HG02678 (cell line): Measurements from ENCODE around the gene IL18BP.

Source experiments
- ATAC-seq: cut with Tn5 transposase; IDR thresholded peaks from one replicate; pipeline ENCODE4 v1.9.1; 2021; ENCODE audit warnings: mild to moderate bottlenecking, moderate library complexity; ENCODE audit not compliant: unreplicated experiment

IL18BP gene

GRCh38 chr11:71998649-71999310 is at the start of gene IL18BP:
IL18BP (plus strand) TSS chr11:71998909; CDS start chr11:71999985, 1,076 bp downstream.
- peak; percentile 46 for ATAC-seq

GRCh38 chr11:71949034-71949433 is 49.7 kb upstream of the IL18BP start:
- no peak for ATAC-seq

- no peak for ATAC-seq
Observed at GRCh38 chr11:71951741-71952310, 46.9 kb upstream of the IL18BP start.

- no peak for ATAC-seq
Observed at GRCh38 chr11:71955898-71956456, 42.7 kb upstream of the IL18BP start.

- no peak for ATAC-seq
Observed at GRCh38 chr11:71962428-71963038, 36.2 kb upstream of the IL18BP start.

GRCh38 chr11:71963468-71963867 is 35.2 kb upstream of the IL18BP start:
- no peak for ATAC-seq

GRCh38 chr11:71964641-71965040 is 34.1 kb upstream of the IL18BP start:
- no peak for ATAC-seq

- ATAC-seq: no peak
Observed at GRCh38 chr11:71971680-71972079, 27.0 kb upstream of the IL18BP start.

- no peak for ATAC-seq
Observed at GRCh38 chr11:71976551-71976950, 22.2 kb upstream of the IL18BP start.

GRCh38 chr11:71977090-71977489 is 21.6 kb upstream of the IL18BP start:
- no peak for ATAC-seq

GRCh38 chr11:71977743-71978418 is 20.8 kb upstream of the IL18BP start:
- ATAC-seq: no peak

- no peak for ATAC-seq
Observed at GRCh38 chr11:71979094-71979493, 19.6 kb upstream of the IL18BP start.

- ATAC-seq: no peak
Observed at GRCh38 chr11:71979602-71980001, 19.1 kb upstream of the IL18BP start.

GRCh38 chr11:71986131-71986530 is 12.6 kb upstream of the IL18BP start:
- ATAC-seq: no peak

- ATAC-seq: no peak
Observed at GRCh38 chr11:71987521-71987920, 11.2 kb upstream of the IL18BP start.

- ATAC-seq: no peak
Observed at GRCh38 chr11:71988050-71988449, 10.7 kb upstream of the IL18BP start.

- no peak for ATAC-seq
Observed at GRCh38 chr11:71990701-71991100, 8.0 kb upstream of the IL18BP start.

GRCh38 chr11:71991494-71991893 is 7.2 kb upstream of the IL18BP start:
- ATAC-seq: peak; percentile 72

- no peak for ATAC-seq
Observed at GRCh38 chr11:71992136-71992730, 6.5 kb upstream of the IL18BP start.

GRCh38 chr11:71994786-71995185 is 3.9 kb upstream of the IL18BP start:
- ATAC-seq: no peak

- no peak for ATAC-seq
Observed at GRCh38 chr11:71995726-71996291, 2.9 kb upstream of the IL18BP start.
